Fibroblast of pulmonary artery (primary cell): ENCODE measurements around the gene CDC25B.

ENCODE experiments used
- DNase-seq: peaks from one replicate; pipeline ENCODE4 v3.0.0-alpha.2; 2010; ENCODE audit warnings: low read depth
- H3K4me3 ChIP-seq: replicated peaks from 2 replicates; pipeline ENCODE4 v1.5.1; 2011; ENCODE audit warnings: low read depth, mild to moderate bottlenecking, control low read depth, low read length, moderate library complexity
- TF ChIP-seq, protein P1 (sequence below): IDR thresholded peaks from 2 replicates; pipeline ENCODE4 v1.5.1; 2011; ENCODE audit warnings: mild to moderate bottlenecking, control low read depth, low read length, inconsistent platforms; ENCODE audit errors: missing control alignments

Gene CDC25B

DNA sequence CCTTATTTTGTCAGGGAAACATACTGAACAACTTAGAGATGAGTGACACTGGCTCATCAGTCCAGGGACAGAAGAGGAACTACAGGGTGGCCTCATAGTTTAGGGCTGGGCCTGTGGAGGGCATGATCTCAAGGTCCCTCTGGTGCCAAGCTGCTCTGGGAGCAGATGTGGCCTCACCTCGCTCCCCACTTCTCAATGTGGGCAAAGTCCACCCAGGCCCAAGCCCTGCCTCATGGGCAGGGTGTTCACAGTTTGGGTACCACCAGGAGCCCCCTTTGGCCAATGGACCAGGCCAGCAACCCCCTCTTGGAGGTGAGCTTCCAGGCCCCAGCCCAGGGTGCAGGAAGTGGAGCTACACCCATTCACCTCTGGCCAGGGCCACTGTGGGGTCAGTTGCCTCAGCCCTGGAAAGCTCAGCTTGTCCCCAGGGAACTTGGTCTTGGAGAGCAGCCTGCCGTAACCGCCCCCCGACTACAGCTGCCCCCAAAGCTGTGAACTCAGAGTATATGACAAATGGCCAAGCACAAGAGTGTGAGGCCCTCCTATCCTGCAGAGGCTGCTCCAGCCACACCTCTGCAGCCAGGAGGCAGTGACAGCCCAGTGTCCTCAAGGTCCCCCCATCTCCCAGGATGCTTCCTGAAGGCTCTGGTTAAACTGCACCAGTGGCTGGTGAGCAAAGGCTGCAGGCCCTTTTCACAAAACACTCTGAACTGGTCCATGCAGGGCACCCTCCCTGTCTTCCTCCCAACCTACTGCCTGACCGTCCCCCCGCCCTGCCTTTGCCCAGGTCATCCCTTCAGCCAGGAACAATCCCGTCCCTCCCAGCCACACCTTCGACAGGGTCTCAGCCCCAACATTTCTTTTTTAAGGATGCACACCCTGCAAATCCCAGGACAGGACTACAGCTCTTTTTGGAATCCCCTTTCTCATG lies 32.2 kb upstream of the CDC25B start:
- no peak for DNase-seq
- H3K4me3 ChIP-seq = no peak overlapping the region
- TF ChIP-seq, protein P1, sequence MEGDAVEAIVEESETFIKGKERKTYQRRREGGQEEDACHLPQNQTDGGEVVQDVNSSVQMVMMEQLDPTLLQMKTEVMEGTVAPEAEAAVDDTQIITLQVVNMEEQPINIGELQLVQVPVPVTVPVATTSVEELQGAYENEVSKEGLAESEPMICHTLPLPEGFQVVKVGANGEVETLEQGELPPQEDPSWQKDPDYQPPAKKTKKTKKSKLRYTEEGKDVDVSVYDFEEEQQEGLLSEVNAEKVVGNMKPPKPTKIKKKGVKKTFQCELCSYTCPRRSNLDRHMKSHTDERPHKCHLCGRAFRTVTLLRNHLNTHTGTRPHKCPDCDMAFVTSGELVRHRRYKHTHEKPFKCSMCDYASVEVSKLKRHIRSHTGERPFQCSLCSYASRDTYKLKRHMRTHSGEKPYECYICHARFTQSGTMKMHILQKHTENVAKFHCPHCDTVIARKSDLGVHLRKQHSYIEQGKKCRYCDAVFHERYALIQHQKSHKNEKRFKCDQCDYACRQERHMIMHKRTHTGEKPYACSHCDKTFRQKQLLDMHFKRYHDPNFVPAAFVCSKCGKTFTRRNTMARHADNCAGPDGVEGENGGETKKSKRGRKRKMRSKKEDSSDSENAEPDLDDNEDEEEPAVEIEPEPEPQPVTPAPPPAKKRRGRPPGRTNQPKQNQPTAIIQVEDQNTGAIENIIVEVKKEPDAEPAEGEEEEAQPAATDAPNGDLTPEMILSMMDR = no peak

DNA sequence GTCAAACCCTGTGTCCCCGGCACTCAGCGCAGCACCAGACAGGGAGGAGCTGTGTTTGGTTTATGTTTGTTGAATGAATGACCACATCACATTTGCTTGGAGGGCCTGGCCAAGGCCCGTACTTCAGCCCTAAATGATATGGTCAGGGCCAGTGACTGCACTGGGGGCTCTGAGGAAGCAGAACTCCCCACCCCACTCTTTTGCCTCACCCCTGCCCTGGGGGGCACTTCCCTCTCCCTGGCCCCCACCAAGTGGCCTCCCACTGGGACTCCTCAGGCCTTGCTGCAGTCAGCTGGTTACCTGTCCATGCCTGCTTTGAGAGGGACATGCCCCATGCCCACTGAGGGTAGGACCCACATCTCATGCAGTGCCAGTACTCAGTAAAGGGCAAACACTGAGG lies 31.5 kb upstream of the CDC25B start:
- TF ChIP-seq, protein P1 = no peak
- no peak overlapping the region for H3K4me3 ChIP-seq
- DNase-seq = no peak

DNA sequence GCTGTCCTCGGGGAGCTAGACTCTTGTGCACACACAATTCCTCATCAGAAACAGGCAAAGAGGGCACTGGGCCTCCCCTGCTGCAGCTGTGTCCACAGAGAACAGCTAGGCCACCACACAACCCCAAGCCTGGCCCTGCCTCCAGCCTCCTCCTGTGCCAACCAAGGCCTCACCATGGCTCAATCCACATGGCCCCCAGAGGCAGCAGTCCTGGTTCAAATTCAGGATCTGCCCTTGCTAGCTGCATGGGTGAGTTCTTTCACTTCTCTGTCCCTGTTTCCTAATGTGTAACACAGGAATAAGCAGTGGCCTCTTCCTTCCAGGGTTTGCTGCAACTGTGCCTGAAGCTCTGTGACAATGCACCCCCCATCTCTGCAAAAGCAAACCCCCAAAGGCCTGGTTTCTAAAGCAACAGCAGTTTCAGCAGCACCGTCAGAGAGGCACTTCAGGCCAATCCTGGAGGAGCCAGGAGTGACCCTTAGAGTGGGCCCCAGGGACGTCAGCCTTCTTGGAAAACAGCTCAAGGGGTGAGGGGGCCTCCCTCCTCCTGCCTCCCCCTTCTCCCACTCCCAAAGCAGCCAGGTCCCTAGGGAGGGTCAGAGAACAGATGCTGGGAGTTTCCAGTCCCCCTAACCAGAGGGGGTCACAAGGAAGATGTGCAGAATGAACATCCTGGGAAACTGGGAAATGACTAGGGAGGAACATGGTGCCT lies 30.8 kb upstream of the CDC25B start:
- no peak overlapping the region for H3K4me3 ChIP-seq
- no peak for DNase-seq
- TF ChIP-seq, protein P1 = no peak

DNA sequence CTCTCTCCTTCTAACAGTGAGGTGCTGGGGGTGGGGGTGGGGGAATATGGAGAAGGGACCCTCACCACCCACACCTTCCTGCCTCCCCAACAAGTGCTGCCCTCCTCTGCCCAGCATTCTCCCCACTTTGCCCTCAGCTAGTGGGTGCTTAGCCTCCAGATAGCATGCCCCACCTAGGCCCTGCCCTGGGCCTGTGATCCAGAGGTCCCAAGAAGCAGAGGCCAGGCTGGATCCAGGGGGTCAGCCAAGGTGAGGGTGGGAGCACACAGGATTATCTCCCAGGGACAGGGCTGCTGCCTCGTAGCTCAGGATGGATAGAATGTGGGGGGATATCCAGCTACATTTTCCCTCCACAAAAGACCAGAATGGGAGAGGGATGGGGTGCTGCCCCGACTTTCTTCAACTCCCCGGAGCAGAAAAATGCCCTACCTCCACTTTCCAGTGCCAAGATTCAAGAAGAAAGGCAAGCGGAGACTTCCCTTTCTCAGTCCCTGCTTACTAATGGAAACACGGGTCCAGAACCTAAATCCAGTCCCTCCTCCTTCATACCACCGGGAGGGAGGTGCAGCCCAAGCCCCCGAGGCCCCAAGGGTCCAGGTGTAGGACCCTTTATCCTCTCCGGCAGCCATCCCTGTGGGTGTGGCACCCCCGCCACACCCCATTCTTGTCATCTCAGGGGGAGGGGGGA lies 29.5 kb upstream of the CDC25B start:
- TF ChIP-seq, protein P1 = no peak
- H3K4me3 ChIP-seq = peak overlapping the region; percentile 72
- DNase-seq = no peak

DNA sequence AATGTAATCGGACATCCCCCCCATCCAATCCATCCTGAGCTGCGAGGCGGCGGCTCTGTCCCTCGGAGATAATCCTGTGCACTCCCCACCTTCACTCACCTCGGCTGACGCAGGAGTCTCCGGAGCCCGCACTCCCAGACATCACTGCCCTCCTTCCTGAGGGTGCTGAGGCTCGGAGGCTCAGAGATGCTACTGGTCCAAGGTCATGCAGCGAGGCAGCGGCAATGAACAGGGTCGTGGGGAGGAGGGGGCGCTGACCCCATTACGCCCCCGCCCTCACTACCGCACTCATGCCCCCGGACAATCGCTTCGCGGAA lies 29.0 kb upstream of the CDC25B start:
- TF ChIP-seq, protein P1 = no peak
- no peak for DNase-seq
- H3K4me3 ChIP-seq = peak overlapping the region; percentile 72

DNA sequence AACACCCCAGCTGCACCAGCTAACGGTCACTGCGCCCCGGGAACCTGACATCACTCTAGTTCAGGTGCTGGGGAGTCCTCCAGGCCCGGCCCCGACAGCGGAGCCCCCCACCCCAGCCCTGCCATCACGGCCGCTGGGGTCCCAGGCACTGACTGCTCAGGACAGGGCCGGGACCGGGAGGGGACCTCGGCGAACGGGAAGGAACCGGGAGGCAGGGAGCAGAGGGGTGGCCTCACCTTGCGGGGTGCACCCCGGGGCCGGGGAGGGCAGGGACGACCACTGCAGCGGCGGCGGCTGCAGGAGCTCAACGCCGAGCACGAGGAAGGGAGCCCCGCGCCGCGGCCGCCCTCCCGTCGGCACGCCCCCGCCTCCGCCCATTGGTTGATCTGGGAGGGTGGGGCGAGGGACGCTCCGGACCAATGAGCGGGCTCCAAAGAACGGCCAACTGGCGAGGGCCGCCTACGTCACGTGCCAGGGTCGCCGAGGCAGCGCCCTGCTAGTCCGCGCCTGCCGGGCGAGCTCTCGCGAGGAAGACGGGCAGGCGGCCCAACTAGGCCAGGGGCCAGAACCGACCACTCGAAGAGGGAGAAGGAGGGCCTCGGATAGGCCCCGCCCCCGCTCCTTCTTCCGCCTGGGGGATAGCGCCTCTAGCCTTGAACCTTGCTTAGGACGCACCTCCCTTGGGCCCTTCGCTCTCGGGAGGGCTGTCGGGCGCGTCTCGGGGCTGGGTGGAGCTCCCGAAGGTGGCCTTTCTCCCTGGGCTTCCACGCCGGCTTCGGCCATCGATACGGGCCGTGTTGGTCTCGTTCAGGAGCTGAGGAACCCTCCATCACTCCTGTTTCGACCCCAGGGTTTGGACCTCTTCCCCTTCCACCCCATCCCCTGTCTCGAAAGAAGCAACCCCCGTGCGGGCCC lies 28.4 kb upstream of the CDC25B start, which contains the start of gene ADISSP:
ADISSP (minus strand) TSS at position 327 of the 915 bp plus-strand sequence. CDS start 7,653 bp downstream, outside the sequence.
- peak; percentile 99 for DNase-seq
- TF ChIP-seq, protein P1 = peak; percentile 3

More for the DNA sequence above, 28.4 kb upstream of the CDC25B start, which contains the start of gene ADISSP:
- peak within 1 kb of the TSS; percentile 72 for H3K4me3 ChIP-seq
